GM12892 (cell line): ENCODE data around the gene DAPK1.

Experiments
- POLR2A ChIP-seq: IDR thresholded peaks from 2 replicates; pipeline ENCODE4 v1.6.1; 2011; ENCODE audit warnings: low read depth, low read length, control low read depth
- POLR2AphosphoS5 ChIP-seq: IDR thresholded peaks from 2 replicates; pipeline ENCODE4 v1.6.1; 2011; ENCODE audit warnings: low read depth, low read length, control low read depth
- TAF1 ChIP-seq: IDR thresholded peaks from 2 replicates; pipeline ENCODE4 v1.6.1; 2011; ENCODE audit warnings: low read depth, mild to moderate bottlenecking, control low read depth, low read length, borderline replicate concordance

DNA sequence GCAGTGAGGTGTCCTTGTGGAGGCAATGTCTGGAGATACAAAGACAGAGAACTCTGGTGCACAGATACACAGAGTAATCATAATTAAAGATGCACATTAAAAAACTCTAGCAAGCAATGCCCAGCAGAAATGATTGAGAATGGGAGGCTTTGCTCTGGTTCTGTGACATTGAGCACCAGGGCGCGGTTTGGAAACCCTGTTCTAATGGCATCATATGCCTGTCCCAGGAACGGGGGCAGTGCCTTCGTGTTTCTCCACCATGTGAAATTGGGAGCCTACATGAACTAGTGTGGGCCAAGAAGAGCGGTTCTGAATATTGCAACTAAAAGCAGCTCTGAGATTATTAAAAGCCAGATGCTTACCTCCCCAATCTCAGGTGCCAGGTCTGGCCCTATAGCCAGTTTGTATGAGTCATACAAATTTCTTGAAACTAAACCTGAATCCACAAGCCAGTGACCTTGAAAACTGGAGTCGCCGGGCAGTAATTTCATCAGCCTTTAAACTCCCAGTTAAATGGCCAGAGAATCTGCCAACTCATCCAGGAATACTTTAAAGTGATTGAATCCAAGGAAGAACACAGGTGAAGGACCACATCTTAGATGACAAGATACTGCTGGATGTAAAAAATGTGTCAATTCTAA, 206.1 kb downstream of the DAPK1 start:
- TF ChIP-seq POLR2A = no peak
- no peak for TF ChIP-seq TAF1
- no peak for TF ChIP-seq POLR2AphosphoS5
